PC-3 (cell line): Measurements from ENCODE around the gene PCBP3.

Source experiments
- CTCF ChIP-seq: fragments of 300-600 bp; sonication (generic); conservative IDR thresholded peaks from 2 replicates; pipeline ENCODE4 v1.5.1; 2017; ENCODE audit warnings: antibody characterized with exemption, low read depth, mild to moderate bottlenecking, low read length
- EZH2 ChIP-seq: fragments of 300-600 bp; sonication (generic); IDR thresholded peaks from one replicate; pipeline ENCODE4 v1.6.1; 2017; ENCODE audit warnings: antibody characterized with exemption, mild to moderate bottlenecking, low read length; ENCODE audit not compliant: unreplicated experiment
- EZH2phosphoT487 ChIP-seq: fragments of 300-600 bp; sonication (generic); IDR thresholded peaks from 2 replicates; pipeline ENCODE4 v1.6.1; 2018; ENCODE audit warnings: mild to moderate bottlenecking, antibody characterized with exemption, low read length, borderline replicate concordance

GRCh38 chr21:45852886-45853400 lies 209.4 kb downstream of the PCBP3 start:
- no peak for TF ChIP-seq CTCF
- no peak for TF ChIP-seq EZH2
- no peak for TF ChIP-seq EZH2phosphoT487
